Heart left ventricle (tissue), 13 donors: Measurements from ENCODE around the gene SHF.

Source experiments
- CTCF ChIP-seq, 12 donors: fragments of 200-600 bp; sonication (generic) in 4 of 12; IDR thresholded peaks; one replicate each; pipeline versions ENCODE4 v1.5.0 to v1.8.0; 2018 to 2022; ENCODE audit warnings: antibody characterized with exemption in 12 of 12, mild to moderate bottlenecking in 5 of 12
- POLR2A ChIP-seq, 2 donors: fragments of 450-650 bp; IDR thresholded peaks; one replicate each; pipeline ENCODE4 v1.6.1; 2017; ENCODE audit warnings: antibody characterized with exemption in 2 of 2, mild to moderate bottlenecking in 2 of 2, moderate library complexity in 2 of 2
- donor health status: ischemic (EF 13 %, LVEDD 7.1; RV severe dilation, severe dysfunction).
- donor health status: DM: no; HTN: yes; CAD: no.
- donor health status: DM: no; HTN: no; CAD: no.
- donor health status: ischemic (EF 25% LVEDD 6.9; RV normal size, moderate dysfunction).
- donor health status: ischemic (EF 25% LVEDD 5.7; RV mildly dilated, moderate dysfunction).
- donor health status: ischemic (EF 35%, LVEDD 5.7; RV mildly dilated, moderate dysfunction).
- donor health status: nonischemic (EF 11% LVEDD 7.7; RV severe dilation, severe dysfunction).
- donor health status: DM: yes; HTN: yes; CAD: no.
- donor health status: PGD.
- donor health status: ischemic (EF 29% LVEDD 5.4; RV normal size, mild dysfunction).
- donor health status: nonischemic (EF 23%, LVEDD 6.1; RV moderate dilation, normal function).

GRCh38 chr15:45184562-45185041, 3.2 kb downstream of the SHF start:
- no peak for TF ChIP-seq CTCF (IDR thresholded peaks at IDR 0.05)
- TF ChIP-seq POLR2A (IDR thresholded peaks at IDR 0.05), result no peak
